NCI-H1048 (cell line): ENCODE data around the gene KCNK15.
"Not testable (repeated sequence)": the region's sequence is repeated elsewhere in the genome, so short reads cannot be mapped to it uniquely, and the experiment has no call there.

ENCODE experiments used
- DNase-seq: peaks from one replicate; lab custom pipeline; 2025; lab: John Stamatoyannopoulos, UW

Gene KCNK15

DNA sequence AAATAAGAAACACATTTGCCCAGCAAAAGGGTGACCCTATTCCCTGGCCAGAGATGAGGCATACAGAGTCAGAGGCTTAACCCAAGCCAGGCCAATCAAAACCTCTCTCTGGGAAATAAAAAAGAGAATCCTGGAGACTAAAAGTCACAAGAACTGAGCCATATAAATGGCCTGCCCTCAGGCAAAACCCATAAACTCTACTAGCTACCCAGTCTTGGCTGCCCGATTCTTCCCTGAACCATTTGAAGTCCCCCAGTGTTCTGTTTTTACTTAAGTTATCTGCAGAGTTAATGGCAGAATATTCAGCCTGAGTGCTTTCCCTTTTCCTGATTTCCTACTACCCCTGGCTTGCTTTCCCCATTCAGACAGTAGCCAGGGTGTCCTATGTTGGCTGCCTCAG is 13.9 kb downstream of the KCNK15 start:
- no peak for DNase-seq

DNA sequence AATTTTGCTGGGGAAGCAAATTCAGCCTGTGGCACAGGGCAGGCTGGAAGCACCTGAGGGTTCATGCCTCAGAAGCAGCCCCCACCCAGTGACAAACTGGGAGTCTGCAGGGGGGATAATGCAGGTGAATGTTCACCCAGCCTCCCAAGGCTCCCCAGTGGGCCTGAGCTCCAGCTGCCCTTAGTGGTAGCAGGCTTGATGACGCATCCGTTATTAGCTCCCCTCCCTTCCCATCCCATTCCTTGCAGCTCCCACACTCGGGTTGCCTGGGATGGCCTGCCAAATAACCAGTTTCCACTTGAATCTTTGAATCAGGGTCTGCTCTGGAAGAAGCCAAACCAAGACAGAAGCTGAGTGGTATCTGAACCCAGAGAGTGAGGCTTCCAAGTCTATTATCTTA is 15.8 kb downstream of the KCNK15 start:
- no peak for DNase-seq

DNA sequence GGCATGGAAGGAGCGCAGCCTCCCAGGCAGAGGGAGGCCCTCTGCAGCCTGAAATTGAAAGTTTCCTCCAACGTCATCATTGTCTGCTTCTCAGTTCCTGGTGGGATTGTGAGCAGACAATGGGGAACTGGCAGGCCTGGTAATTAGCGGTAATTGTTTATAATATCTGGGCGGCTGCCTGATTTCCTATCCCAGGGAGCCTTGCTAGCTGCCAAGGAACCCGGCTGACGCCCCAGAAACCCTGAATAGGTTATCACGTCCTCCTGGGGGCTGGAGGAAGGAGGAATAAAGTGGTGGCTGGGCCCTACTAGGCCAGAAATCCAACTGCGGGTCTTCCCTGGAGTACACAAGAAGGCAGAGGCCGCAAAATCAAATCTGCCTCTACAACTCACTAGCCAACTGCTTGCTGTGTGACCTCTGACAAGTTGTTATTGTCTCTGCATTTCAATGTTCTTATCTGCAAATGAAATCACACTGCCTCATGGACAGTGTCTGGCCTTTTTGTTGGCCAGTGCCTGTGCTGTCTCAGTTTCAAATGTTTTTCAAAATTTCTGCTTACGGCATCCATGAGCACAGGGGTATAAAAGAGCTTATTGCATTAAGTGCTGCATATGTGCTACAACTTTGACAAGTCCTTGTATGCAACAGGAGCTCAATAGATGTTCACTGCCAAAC is 16.9 kb downstream of the KCNK15 start:
- DNase-seq: no peak

DNA sequence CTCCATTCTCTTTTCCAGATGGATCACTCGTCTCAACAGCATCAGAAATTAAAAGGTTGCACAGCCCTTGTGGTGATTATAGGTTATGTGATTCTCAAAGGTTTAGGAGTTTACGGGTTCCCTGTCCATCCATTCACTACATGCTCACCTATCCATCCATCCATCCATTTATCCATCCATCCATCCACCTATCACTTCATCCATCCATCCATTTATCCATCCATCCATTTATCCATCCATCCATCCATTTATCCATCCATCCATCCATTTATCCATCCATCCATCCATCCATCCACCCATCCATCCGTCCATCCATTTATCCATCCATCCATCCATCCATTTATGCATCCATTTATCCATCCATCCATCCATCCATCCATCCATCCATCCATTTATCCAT is 18.1 kb downstream of the KCNK15 start:
- not testable (repeated sequence) for DNase-seq

DNA sequence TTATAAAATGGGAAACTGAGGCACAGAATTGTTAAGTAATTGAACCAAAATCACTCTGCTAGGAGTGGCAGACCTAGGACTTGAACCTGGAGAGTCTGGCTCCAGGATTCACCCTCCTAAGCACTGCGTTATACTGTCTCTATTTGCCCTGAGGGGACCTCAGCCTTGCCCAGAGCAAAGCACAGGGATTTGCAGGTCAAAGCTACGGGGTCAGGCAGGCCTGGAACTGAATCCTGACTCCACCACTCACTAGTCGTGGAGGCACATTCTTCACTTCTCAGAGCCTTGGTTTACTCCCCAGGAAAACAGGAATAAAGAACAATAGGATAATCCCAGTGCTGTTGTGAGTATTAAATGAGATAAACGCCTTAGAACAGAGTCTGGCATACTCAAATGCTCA is 19.4 kb downstream of the KCNK15 start:
- no peak for DNase-seq

DNA sequence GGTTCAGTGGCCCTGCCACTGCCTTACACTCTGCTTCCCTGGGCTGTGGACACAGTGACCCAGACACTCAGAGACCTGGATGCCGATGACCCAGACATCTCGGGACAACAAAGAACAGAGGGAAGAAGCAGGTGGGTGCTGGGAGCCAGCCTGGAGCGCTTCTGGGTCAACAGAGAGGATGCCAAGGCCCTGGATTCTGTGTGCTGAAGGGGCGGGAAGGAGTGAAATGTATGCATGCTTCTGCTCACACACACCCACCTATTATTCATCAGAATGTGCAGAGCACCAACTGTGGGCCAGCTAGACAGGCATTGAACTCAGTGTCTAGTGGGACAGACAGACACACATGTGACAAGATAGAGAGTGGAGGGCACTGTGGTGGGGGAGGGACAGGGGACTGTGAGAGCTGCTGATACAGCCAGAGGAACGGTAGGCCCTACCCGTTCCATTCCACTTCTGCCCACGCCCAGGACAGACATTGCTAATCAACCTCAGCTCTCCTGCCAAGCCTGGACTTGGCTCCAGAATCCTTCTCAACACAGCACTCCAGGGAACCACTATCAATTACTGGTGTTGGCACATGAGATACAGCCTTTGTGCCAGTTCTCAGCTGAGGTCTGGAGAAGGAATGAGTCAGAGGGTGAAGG is 20.2 kb downstream of the KCNK15 start:
- no peak for DNase-seq

DNA sequence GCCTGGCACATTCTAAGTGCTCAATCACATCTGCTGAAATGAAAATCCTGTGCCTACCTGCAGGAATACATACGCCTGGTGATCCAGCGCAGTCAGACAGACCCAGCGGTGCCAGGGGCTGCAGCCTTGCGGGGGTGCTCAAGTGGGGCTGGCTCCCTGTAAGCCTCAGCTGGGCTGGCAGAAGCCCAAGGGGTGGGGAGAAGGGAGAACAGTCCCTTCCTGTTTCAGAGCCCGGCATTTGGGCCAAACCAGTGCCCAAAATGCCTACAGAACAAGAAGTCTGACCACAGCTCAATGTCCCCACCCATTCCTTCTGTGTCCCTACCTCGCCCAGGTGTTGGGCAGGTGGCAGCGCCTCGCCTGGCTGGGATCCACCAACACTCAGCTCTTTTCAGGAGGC is 22.6 kb downstream of the KCNK15 start:
- no peak for DNase-seq

DNA sequence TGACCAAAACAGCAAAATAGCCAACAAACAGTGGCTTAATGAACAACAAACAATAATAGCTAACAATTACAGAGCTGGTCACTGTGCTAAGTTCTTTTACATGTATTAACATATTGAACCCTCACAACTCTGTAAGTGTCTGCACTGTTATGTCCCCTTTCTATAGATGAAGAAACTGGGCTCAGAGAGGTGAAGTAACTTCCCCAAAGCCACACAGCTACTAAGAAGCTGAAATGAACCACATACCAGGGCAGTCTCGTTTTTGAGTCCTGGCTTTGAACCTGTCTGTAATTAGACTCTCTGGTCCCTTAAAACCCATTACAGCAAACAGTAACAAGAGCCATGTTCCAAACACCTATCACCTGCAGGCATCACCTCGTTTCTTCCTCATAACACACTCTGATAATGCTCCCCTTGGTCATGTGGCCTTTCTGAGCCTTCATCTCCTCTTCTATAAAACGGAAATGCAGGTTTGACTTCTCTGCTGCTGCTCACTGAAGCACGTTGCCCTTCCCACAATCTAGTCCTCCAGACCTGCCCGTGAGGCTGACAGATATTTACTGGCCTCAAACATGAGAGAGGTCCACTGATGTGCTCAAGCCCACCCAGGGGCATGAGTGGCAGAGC is 23.3 kb downstream of the KCNK15 start:
- no peak for DNase-seq

DNA sequence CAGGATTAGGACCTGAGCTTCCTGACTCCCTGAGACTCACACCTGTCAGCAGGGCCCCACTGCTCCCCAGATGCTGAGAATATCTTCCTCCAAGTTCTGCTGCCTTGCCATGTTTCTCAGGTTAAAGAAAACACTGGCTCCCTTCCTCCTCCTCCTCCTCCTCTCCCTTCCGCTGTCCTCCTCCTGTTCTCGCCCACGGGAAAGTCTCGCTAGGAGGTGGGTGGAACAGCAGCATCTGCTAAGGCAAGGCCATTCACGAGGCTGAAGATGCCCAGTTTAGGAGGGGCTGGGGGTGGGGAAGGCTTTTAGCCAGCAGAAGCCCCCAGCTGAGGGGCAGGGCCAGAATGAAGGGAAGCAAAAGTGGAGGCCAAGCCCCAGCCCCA is 23.8 kb downstream of the KCNK15 start:
- no peak for DNase-seq

DNA sequence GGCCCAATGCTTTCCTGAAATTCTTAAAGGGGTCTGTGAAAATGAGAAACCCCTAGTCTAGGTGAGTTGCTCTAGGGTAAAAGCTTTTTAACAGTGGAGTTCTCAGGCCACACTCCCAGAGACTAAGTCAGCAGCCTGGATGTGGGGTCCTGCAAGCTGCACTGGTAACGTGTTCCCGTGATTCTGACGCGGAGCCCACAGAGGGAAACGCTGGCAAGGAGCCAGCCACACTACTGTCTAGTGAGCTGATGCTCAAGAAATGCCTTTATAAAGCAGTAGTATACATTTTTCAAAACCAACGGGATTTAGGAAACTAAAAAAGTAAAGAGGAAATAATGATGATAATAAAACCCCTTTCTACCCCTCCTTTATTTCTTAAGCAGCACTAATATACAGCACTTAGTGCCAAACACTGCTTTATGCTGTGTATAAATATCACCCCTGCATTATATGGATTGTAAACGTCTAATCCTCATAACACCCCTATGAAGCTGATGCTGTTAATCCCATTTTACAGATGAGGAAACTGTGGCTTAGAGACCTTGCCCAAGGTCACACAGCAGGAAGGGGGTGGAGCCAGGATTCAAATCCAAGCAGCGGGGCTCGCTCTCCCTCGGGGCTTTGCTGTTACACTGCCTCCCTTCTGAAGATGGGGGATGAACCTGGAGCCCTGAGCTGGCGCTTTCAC is 25.0 kb downstream of the KCNK15 start:
- DNase-seq: no peak

DNA sequence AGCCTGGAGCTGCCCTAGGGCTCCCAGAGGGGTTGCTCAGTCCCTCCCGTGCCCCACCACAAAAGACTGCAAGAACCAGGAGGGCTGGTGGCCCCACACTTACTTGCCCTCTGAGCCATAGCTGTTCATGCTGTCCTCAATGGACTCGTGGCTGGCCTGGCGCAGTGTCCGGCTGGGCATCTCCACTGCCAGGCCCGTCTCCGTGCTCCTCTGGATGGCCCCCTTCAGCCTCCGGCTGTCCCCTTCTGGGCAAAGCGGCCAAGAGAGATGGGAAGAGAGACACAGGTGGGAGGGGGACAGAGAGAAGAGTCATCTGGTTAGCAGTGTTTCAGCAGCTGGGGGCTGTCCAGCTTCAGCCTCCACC is 25.5 kb downstream of the KCNK15 start:
- DNase-seq: no peak

DNA sequence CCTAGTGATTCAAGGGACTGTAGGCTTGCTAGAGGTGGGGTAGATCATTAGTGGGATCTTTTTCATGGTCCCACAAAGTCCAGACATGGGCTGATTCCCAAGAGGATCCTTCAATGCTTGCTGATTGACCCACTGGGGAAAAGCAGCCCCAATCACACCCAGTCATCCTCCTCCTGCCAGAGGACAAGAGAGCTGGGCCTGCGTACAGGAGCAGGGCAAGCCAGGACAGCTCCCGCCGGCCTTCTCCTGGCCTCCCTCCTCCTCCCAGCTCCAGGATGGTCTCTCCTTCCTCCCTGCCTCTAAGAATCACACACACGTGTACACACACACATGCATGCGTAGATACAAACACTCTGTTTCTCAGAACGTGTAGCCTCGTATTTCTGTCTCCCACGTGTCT is 27.0 kb downstream of the KCNK15 start:
- no peak for DNase-seq

DNA sequence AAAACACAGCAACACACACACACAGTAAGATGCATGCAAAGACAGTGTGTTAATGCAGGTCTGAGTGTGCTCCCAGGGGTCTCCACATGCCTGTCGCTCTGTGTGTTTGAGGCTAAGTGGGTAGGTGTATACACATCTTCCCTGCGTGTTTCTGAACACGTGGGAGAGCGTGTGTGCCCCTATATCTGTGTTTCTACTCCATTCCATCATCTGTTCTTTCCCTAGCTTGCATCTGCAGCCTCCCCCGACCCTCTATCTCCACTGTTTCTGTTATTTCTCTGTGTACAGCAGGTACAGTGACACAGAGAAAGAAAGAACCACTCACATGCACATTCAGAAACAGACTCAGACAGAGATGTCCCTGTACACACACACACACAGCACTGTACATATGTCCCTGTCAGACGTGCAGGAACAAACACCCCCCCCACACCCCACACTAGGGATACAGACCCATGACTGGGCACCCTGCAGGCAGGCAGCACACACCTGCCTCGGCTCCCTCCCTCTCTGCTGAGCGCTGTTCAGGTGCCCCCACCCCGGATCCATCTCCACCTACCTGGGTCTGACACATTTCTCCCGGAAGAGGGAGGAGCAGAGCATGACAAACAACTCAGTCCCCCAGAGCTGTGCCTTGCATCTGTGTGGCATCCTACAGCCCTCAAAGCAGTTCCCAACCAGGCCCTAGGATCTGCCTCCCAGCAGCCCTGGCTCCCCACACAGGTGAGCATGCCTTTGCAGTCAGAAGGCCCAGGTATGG is 27.6 kb downstream of the KCNK15 start:
- no peak for DNase-seq

DNA sequence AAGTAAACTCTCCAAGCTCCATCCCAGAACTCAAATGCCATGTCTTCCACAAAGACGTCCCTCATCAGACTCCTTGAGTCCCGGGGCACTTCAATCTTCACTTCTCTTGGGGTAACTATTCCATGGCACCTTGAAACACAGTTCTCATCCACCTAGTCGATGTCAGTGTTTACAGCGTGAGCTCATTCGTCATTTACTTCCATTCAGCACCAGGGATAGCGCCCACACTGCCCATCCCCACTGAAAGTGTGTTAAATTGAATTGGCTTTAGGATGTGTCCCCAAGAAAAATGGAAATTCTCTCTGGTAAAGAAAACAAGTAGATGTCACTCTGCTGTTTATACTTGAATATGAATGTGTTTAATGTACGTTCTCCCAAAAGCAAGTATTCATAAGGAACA is 31.3 kb downstream of the KCNK15 start:
- no peak for DNase-seq

DNA sequence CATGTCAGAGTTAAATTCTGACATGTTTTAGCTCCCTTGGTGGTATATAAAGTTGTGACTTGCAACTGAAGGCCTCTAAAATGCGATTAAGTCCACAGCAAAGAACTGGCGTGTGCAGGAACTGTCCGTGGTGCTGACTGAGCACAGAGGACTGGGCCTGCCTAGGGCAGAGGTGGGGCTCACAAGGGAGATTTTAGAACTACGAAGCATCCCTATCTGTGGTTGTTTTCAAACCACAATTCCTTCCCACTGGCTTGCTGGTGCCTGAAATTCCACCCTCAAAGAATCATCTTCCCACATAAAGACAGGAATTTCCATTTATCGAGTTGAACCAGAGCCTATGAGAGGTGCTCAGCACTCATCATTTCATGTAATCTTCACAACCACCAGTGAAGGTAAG is 34.6 kb downstream of the KCNK15 start:
- peak; percentile 13 for DNase-seq

DNA sequence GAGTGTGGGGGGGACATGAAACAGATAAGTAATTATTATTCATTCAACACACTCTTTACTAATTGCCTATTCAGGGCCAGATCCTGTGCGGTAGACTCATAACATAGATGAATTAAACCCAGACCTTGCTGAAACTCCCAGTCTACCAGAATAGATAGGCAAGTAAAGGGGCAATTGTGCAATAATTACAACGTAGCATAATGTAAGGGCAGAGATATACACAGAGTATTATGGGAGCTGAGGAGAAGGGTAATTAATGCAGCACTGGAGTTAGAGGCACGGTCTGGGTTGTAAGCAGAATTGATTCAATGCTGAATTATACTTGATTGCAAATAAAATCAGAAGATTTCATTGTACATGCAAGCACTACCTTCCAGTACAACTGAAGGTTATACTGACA is 35.5 kb downstream of the KCNK15 start:
- DNase-seq: no peak

DNA sequence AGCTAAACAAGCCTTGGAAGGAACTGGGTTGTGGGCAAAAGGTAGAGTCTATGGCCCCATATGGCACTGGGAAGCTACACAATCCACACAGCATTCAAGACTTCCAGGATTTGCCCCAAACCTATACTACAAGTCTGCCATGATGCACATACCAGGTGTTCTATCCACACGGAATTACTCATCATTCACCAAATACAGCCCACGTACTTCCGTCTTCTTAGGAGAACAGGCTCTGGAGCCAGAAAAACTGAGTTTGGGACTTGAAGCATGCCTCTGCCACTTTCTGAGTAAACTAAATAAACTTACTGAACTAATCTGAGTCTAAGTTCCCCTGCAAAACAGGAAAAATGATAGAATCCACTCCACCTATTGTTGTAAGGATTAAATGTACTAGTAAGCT is 36.1 kb downstream of the KCNK15 start:
- no peak for DNase-seq

DNA sequence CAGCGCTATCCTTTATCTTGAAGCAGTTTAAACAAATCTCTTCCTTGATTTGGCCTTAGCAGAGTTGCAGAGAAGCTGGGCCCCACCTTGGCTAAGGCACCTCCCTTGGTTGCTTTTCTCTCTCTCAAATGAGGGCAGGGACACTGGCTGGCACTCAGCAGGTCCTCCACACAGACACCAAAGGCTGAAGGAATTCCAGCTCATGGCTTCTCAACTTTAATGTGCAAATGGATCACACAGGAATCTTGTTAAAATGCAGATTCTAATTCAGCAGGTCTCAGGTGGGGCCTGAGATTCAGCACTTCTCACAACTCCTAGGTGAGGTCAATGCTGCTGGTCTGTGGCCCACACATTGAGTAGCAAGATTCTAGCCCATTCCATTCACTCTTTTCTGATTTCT is 39.0 kb downstream of the KCNK15 start:
- no peak for DNase-seq

DNA sequence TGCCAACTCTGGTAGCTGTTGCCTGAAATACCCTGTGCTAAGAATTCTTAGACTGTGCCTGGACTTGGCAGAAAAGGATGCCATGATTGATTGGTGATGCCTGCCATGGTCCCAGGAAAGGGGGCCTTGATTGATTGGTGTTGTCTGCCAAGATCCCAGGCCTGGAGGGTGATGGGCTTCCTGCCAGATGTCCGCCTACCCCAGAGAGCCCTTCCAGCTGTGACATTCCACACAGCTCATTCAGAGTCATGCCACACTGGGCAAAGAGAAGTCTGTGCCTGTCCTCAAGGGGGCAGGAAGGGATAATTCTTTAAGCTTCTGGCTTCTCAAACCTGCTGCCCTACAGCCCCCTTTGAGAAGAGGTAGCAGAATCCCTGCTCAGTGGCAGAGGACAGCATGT is 40.1 kb downstream of the KCNK15 start:
- no peak for DNase-seq

DNA sequence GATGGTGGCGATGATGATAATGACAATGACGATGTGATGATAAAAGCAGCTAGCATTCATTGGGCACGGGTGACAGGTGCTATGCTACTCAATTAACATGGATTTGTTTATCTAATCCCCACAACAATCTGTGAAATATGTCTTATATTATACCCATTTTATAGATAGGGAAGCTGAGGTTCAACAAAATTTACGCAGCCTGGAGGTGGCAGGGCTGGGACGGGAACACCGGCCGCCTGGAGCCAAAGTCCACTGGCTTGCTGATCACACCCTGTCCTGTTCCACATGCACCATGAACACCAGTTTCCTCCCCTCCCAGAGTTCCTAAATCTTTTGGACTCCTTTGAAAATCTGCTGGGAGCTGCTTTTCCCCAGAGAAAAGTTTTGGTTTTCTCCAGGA is 41.6 kb downstream of the KCNK15 start:
- no peak for DNase-seq

DNA sequence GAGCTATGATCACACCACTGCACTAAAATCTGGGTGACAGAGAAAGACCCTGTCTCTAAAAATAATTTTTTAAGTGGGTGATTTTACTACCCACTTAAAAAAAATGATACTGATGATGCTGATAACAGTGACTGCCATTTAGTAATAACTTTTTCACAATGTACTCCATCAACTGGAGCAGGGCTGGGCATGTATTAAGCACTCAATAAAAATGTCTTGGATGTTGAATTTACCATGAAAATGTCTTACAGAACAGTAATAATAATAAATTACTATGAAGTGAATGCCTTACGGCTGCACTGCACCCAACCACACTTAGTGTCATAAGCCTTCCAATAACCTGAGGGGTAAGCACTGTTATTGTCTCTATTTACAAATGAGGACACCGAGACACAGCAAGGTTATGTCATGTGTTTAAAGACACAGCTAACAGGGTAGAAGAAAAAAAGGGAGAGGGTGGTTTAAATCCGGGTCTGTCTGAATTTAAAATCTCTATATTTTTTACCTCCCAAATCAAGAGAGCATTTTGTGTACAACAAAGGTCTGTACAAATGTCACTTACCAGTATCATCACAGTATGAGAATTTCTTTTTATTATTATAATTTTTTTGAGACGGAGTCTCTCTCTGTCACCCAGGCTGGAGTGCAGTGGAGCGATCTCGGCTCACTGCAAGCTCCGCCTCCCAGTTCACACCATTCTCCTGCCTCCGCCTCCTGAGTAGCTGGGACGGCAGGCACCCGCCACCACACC is 43.2 kb downstream of the KCNK15 start:
- DNase-seq: no peak
